CD4-positive, alpha-beta memory T cell (primary cell): ENCODE results near the gene CA5B. TPM values are rescaled to one million over a fixed set of nuclear protein-coding genes. Genes with fewer than 3 reads are reported as not detected.
"Not testable (repeated sequence)": the region's sequence is repeated elsewhere in the genome, so short reads cannot be mapped to it uniquely, and the experiment has no call there.

Source experiments
- CTCF ChIA-PET: fragments of 350-600 bp; sonication (Branson Sonifier 250); formaldehyde crosslinking; loops from one replicate; lab custom pipeline; 2021; ENCODE audit warnings: inconsistent platforms; ENCODE audit not compliant: partially characterized antibody; lab: Charles Lee
- POLR2A ChIA-PET: fragments of 350-600 bp; sonication (Branson Sonifier 250); formaldehyde crosslinking; loops from one replicate; lab custom pipeline; 2021; ENCODE audit not compliant: partially characterized antibody; lab: Charles Lee
- DNase-seq, 5 donors: peaks; one replicate each; pipeline versions ENCODE4 v3.0.0 to v3.0.0-alpha.2; 2020 to 2022; ENCODE audit warnings: mixed read lengths in 1 of 5
- H3K27ac ChIP-seq: one replicate; pipeline ENCODE4 v1.7.0; 2013; ENCODE audit warnings: low read depth, low read length
- H3K27me3 ChIP-seq: 2 replicates; pipeline ENCODE4 v1.7.0; 2013; ENCODE audit warnings: mild to moderate bottlenecking, low read length, moderate library complexity; ENCODE audit not compliant: insufficient read depth
- H3K36me3 ChIP-seq: 2 replicates; pipeline ENCODE4 v1.7.0; 2013; ENCODE audit warnings: mild to moderate bottlenecking, low read length, moderate library complexity; ENCODE audit not compliant: insufficient read depth
- H3K4me1 ChIP-seq: 2 replicates; pipeline ENCODE4 v1.7.0; 2013; ENCODE audit warnings: mild to moderate bottlenecking, low read length, moderate library complexity; ENCODE audit not compliant: insufficient read depth
- H3K4me3 ChIP-seq, 2 donors: one replicate each; pipeline ENCODE4 v1.7.0; 2013; ENCODE audit warnings: low read length in 2 of 2, mild to moderate bottlenecking in 1 of 2
- H3K9me3 ChIP-seq, 2 donors: one replicate each; pipeline ENCODE4 v1.7.0; 2013; ENCODE audit warnings: low read length in 2 of 2, control low read depth in 1 of 2; ENCODE audit not compliant: control insufficient read depth in 1 of 2
- H3K27ac Mint-ChIP-seq, 7 donors: one replicate each; pipeline ENCODE4 v1.8.0; 2020 to 2021; ENCODE audit warnings: mixed read lengths in 7 of 7, mild to moderate bottlenecking in 6 of 7, inconsistent platforms in 3 of 7, moderate library complexity in 3 of 7
- H3K27me3 Mint-ChIP-seq, 2 donors: one replicate each; pipeline ENCODE4 v1.8.0; 2020 to 2021; ENCODE audit warnings: mixed read lengths in 2 of 2
- H3K36me3 Mint-ChIP-seq, 2 donors: one replicate each; pipeline ENCODE4 v1.8.0; 2020 to 2021; ENCODE audit warnings: mixed read lengths in 2 of 2, inconsistent platforms in 1 of 2, mild to moderate bottlenecking in 1 of 2
- H3K4me1 Mint-ChIP-seq, 4 donors: one replicate each; pipeline ENCODE4 v1.8.0; 2020 to 2021; ENCODE audit warnings: mixed read lengths in 4 of 4, mild to moderate bottlenecking in 1 of 4
- H3K4me3 Mint-ChIP-seq, 8 donors: one replicate each; pipeline ENCODE4 v1.8.0; 2020 to 2021; ENCODE audit warnings: mixed read lengths in 8 of 8, mild to moderate bottlenecking in 7 of 8, moderate library complexity in 6 of 8, inconsistent platforms in 3 of 8
- H3K9me3 Mint-ChIP-seq, 8 donors: one replicate each; pipeline ENCODE4 v1.8.0; 2020 to 2021; ENCODE audit warnings: mixed read lengths in 8 of 8, mild to moderate bottlenecking in 5 of 8, inconsistent platforms in 3 of 8, moderate library complexity in 1 of 8
- intact Hi-C: fragments of 100-400 bp; cut with micrococcal nuclease; formaldehyde crosslinking; loops from one replicate; pipeline ENCODE4 v1.15.1; 2023
- polyA plus RNA-seq, 2 donors: library from polyadenylated mRNA; unstranded; fragments of 300-500 nt; fragmentation: Illumina TruSeq; gene quantifications; one replicate each; pipeline ENCODE4 v1.2.3, GENCODE V29; 2021
- total RNA-seq, 2 experiments: library from RNA; stranded (reverse); gene quantifications; one replicate each; pipeline ENCODE4 v1.2.3, GENCODE V29; 2021

CA5B gene
- total and polyA plus RNA-seq, 4 experiments from 2014 or later = 45.7 to 164 (median 71.9) TPM

- Histone ChIP-seq H3K27me3 (no peaks in the 10 kb centered on the region), H3K27ac (no peak overlapping the region), H3K4me1 (no peaks in the 10 kb centered on the region), H3K4me3 (no peak overlapping the region), H3K9me3 (no peaks in the 10 kb centered on the region), H3K36me3 (peaks cover 10% of the 10 kb centered on the region)
- peaks cover 0 to 7% (median 2%) of the 10 kb centered on the region in 4 donors for H3K4me1 Mint-ChIP-seq
- intact Hi-C loops = no loop called here
- no peak overlapping the region for H3K4me3 Mint-ChIP-seq
- no peaks in the 10 kb centered on the region for H3K27me3 Mint-ChIP-seq
- H3K9me3 Mint-ChIP-seq = no peaks in the 10 kb centered on the region
- H3K27ac Mint-ChIP-seq = peak overlapping the region in 1 of 7 donors; percentile 52
- DNase-seq = no peak
- H3K36me3 Mint-ChIP-seq = peaks cover 41 to 49% of the 10 kb centered on the region in 2 donors
- CTCF ChIA-PET = no interaction called here
- POLR2A ChIA-PET = no interaction called here
Measured at GRCh38 chrX:15822922-15823321, 84.9 kb downstream of the CA5B start.

GRCh38 chrX:15825936-15826335 lies 87.9 kb downstream of the CA5B start:
- ChIA-PET POLR2A (no interaction called here), CTCF (no interaction called here)
- no peak for DNase-seq
- H3K9me3 ChIP-seq = no peaks in the 10 kb centered on the region
- H3K4me1 ChIP-seq = no peaks in the 10 kb centered on the region
- no peak overlapping the region for H3K4me3 Mint-ChIP-seq
- H3K4me1 Mint-ChIP-seq = peaks cover 0 to 6% (median 0%) of the 10 kb centered on the region in 4 donors
- H3K27ac Mint-ChIP-seq = no peak overlapping the region
- H3K36me3 ChIP-seq = peaks cover 1% of the 10 kb centered on the region
- no peak overlapping the region for H3K4me3 ChIP-seq
- intact Hi-C loops = no loop called here
- H3K27ac ChIP-seq = no peak overlapping the region
- H3K9me3 Mint-ChIP-seq = no peaks in the 10 kb centered on the region
- H3K36me3 Mint-ChIP-seq = peaks cover 41% of the 10 kb centered on the region in 2 donors
- H3K27me3 Mint-ChIP-seq = no peaks in the 10 kb centered on the region
- no peaks in the 10 kb centered on the region for H3K27me3 ChIP-seq

GRCh38 chrX:15829217-15829616 lies 91.1 kb downstream of the CA5B start:
- Histone ChIP-seq H3K36me3 (no peaks in the 10 kb centered on the region), H3K27me3 (no peaks in the 10 kb centered on the region), H3K27ac (no peak overlapping the region), H3K4me3 (no peak overlapping the region), H3K9me3 (no peaks in the 10 kb centered on the region), H3K4me1 (no peaks in the 10 kb centered on the region)
- H3K27me3 Mint-ChIP-seq = no peaks in the 10 kb centered on the region
- DNase-seq = no peak
- H3K4me1 Mint-ChIP-seq = peaks cover 0 to 12% (median 0%) of the 10 kb centered on the region in 4 donors
- H3K36me3 Mint-ChIP-seq = peaks cover 18 to 30% of the 10 kb centered on the region in 2 donors
- H3K4me3 Mint-ChIP-seq = no peak overlapping the region
- ChIA-PET CTCF (no interaction called here), POLR2A (no interaction called here)
- no peaks in the 10 kb centered on the region for H3K9me3 Mint-ChIP-seq
- intact Hi-C loops = no loop called here
- H3K27ac Mint-ChIP-seq = peak overlapping the region in 1 of 7 donors; percentile 70

- intact Hi-C loops, CTCF ChIA-PET: not testable (repeated sequence)
Measured at GRCh38 chrX:15831347-15831746, 93.3 kb downstream of the CA5B start.

GRCh38 chrX:15834053-15834452 lies 96.0 kb downstream of the CA5B start:
- H3K9me3 Mint-ChIP-seq = no peaks in the 10 kb centered on the region
- peaks cover 8 to 18% of the 10 kb centered on the region in 2 donors for H3K36me3 Mint-ChIP-seq
- Histone ChIP-seq H3K9me3 (no peaks in the 10 kb centered on the region), H3K27ac (no peak overlapping the region), H3K27me3 (no peaks in the 10 kb centered on the region), H3K36me3 (no peaks in the 10 kb centered on the region), H3K4me1 (no peaks in the 10 kb centered on the region), H3K4me3 (no peak overlapping the region)
- ChIA-PET POLR2A (no interaction called here), CTCF (no interaction called here)
- peak overlapping the region in 4 of 7 donors; percentile 18 to 60 (median 32) for H3K27ac Mint-ChIP-seq
- no peak overlapping the region for H3K4me3 Mint-ChIP-seq
- H3K4me1 Mint-ChIP-seq = peaks cover 0 to 11% (median 2%) of the 10 kb centered on the region in 4 donors
- intact Hi-C loops = no loop called here
- no peak for DNase-seq
- no peaks in the 10 kb centered on the region for H3K27me3 Mint-ChIP-seq

More at GRCh38 chrX:15831347-15831746, 93.3 kb downstream of the CA5B start:
- H3K27me3 Mint-ChIP-seq, H3K27me3 ChIP-seq, H3K4me3 Mint-ChIP-seq, H3K27ac ChIP-seq, H3K36me3 ChIP-seq, H3K9me3 Mint-ChIP-seq, H3K4me3 ChIP-seq, H3K9me3 ChIP-seq, POLR2A ChIA-PET, H3K4me1 ChIP-seq, DNase-seq: not testable (repeated sequence)
- peaks cover 0 to 14% (median 2%) of the 10 kb centered on the region in 4 donors for H3K4me1 Mint-ChIP-seq
- H3K36me3 Mint-ChIP-seq = peaks cover 20 to 28% of the 10 kb centered on the region in 2 donors
- H3K27ac Mint-ChIP-seq = peak overlapping the region in 1 of 7 donors; percentile 36

- Mint-ChIP-seq H3K9me3 (no peaks in the 10 kb centered on the region), H3K27me3 (no peaks in the 10 kb centered on the region), H3K4me3 (no peak overlapping the region), H3K27ac (peak overlapping the region in 2 of 7 donors; percentile 29 to 68), H3K4me1 (peaks cover 0 to 9% (median 2%) of the 10 kb centered on the region in 4 donors), H3K36me3 (peaks cover 11 to 17% of the 10 kb centered on the region in 2 donors)
- no peaks in the 10 kb centered on the region for H3K9me3 ChIP-seq
- H3K4me3 ChIP-seq = no peak overlapping the region
- no peak for DNase-seq
- no peaks in the 10 kb centered on the region for H3K27me3 ChIP-seq
- no peak overlapping the region for H3K27ac ChIP-seq
- no peaks in the 10 kb centered on the region for H3K4me1 ChIP-seq
- intact Hi-C loops = no loop called here
- ChIA-PET CTCF (no interaction called here), POLR2A (no interaction called here)
- H3K36me3 ChIP-seq = no peaks in the 10 kb centered on the region
Measured at GRCh38 chrX:15834827-15835595, 96.9 kb downstream of the CA5B start.
